GM23338 (cell line): ENCODE results near the gene COL9A3. TPM values are rescaled to one million over a fixed set of nuclear protein-coding genes. Genes with fewer than 3 reads are reported as not detected.

Experiments used
- ATAC-seq: fragments of 200-7000 bp; cut with Tn5 transposase; 3 replicates; pipeline ENCODE4 v1.9.1; 2020
- DNase-seq: peaks from one replicate; pipeline ENCODE4 v3.0.0-alpha.2; 2015; ENCODE audit warnings: low spot score
- H2AFZ ChIP-seq: fragments of 200-600 bp; sonication (generic); 2 replicates; pipeline ENCODE4 v1.8.0; 2016; ENCODE audit warnings: antibody characterized with exemption, mild to moderate bottlenecking, moderate library complexity
- H3F3A ChIP-seq: fragments of 200-600 bp; sonication (generic); replicated peaks from 2 replicates; pipeline ENCODE4 v1.8.0; 2017; ENCODE audit warnings: antibody characterized with exemption, mixed run types, low read depth
- H3K27ac ChIP-seq: fragments of 200-600 bp; sonication (generic); 2 replicates; pipeline ENCODE4 v1.6.1; 2016; ENCODE audit warnings: low read depth
- H3K27me3 ChIP-seq: fragments of 200-600 bp; sonication (generic); 2 replicates; pipeline ENCODE4 v1.8.0; 2016; ENCODE audit warnings: mild to moderate bottlenecking, mixed run types, moderate library complexity; ENCODE audit not compliant: insufficient read depth
- H3K36me3 ChIP-seq: fragments of 200-600 bp; sonication (generic); 2 replicates; pipeline ENCODE4 v1.8.0; 2016; ENCODE audit warnings: mild to moderate bottlenecking; ENCODE audit not compliant: insufficient read depth
- H3K4me1 ChIP-seq: fragments of 200-600 bp; sonication (generic); 2 replicates; pipeline ENCODE4 v1.8.0; 2016; ENCODE audit warnings: mild to moderate bottlenecking, moderate library complexity; ENCODE audit not compliant: insufficient read depth
- H3K4me2 ChIP-seq: fragments of 200-600 bp; sonication (generic); 2 replicates; pipeline ENCODE4 v1.7.1; 2017; ENCODE audit warnings: mixed run types
- H3K4me3 ChIP-seq: fragments of 200-600 bp; sonication (generic); 2 replicates; pipeline ENCODE4 v1.6.1; 2016; ENCODE audit warnings: mixed run types
- H3K79me2 ChIP-seq: fragments of 200-600 bp; sonication (generic); replicated peaks from 2 replicates; pipeline ENCODE4 v1.8.0; 2017; ENCODE audit warnings: mild to moderate bottlenecking; ENCODE audit not compliant: insufficient read depth
- H3K9me2 ChIP-seq: fragments of 200-600 bp; sonication (generic); 2 replicates; pipeline ENCODE4 v1.8.0; 2017; ENCODE audit not compliant: insufficient read depth
- H4K20me1 ChIP-seq: fragments of 200-600 bp; sonication (generic); replicated peaks from 2 replicates; pipeline ENCODE4 v1.8.0; 2017; ENCODE audit warnings: mild to moderate bottlenecking; ENCODE audit not compliant: insufficient read depth
- H3K27ac Mint-ChIP-seq: 2 replicates; pipeline ENCODE4 v1.8.0; 2020; ENCODE audit warnings: inconsistent platforms, mild to moderate bottlenecking, moderate library complexity, mixed read lengths
- H3K27me3 Mint-ChIP-seq: 3 replicates; pipeline ENCODE4 v1.8.0; 2022; ENCODE audit warnings: low read depth, mild to moderate bottlenecking, moderate library complexity, mixed read lengths, inconsistent platforms; ENCODE audit not compliant: insufficient read depth, poor library complexity
- H3K36me3 Mint-ChIP-seq: 3 replicates; pipeline ENCODE4 v1.8.0; 2021; ENCODE audit warnings: low read depth, mild to moderate bottlenecking, inconsistent platforms, moderate library complexity, mixed read lengths
- H3K4me1 Mint-ChIP-seq: 3 replicates; pipeline ENCODE4 v1.8.0; 2020; ENCODE audit warnings: mild to moderate bottlenecking, inconsistent platforms, mixed read lengths
- H3K4me3 Mint-ChIP-seq: 3 replicates; pipeline ENCODE4 v1.8.0; 2021; ENCODE audit warnings: moderate library complexity, mild to moderate bottlenecking, inconsistent platforms, mixed read lengths
- H3K9me3 Mint-ChIP-seq: 3 replicates; pipeline ENCODE4 v1.8.0; 2020; ENCODE audit warnings: moderate library complexity, mild to moderate bottlenecking, inconsistent platforms, mixed read lengths
- CREB1 ChIP-seq: fragments of 250-450 bp; sonication (Bioruptor Pico); IDR thresholded peaks from 2 replicates; pipeline ENCODE4 v1.5.0; 2020; ENCODE audit warnings: low read depth, mild to moderate bottlenecking, moderate library complexity
- EZH2 ChIP-seq: fragments of 200-600 bp; sonication (generic); IDR thresholded peaks from one replicate; pipeline ENCODE4 v1.8.0; 2017; ENCODE audit warnings: antibody characterized with exemption, mild to moderate bottlenecking, low read depth; ENCODE audit not compliant: unreplicated experiment
- EZH2phosphoT487 ChIP-seq: fragments of 200-600 bp; sonication (generic); IDR thresholded peaks from one replicate; pipeline ENCODE4 v1.8.1; 2018; ENCODE audit warnings: antibody characterized with exemption; ENCODE audit not compliant: unreplicated experiment
- JUNB ChIP-seq: IDR thresholded peaks from one replicate; pipeline ENCODE4 v1.6.1; 2016; ENCODE audit warnings: antibody characterized with exemption; ENCODE audit not compliant: unreplicated experiment
- NANOG ChIP-seq: IDR thresholded peaks from 2 replicates; pipeline ENCODE4 v1.6.1; 2016; ENCODE audit warnings: antibody characterized with exemption, borderline replicate concordance
- POLR2AphosphoS5 ChIP-seq: IDR thresholded peaks from 2 replicates; pipeline ENCODE4 v1.6.1; 2016; ENCODE audit warnings: antibody characterized with exemption, low read depth
- STAT1 ChIP-seq: IDR thresholded peaks from one replicate; pipeline ENCODE4 v1.6.1; 2016; ENCODE audit warnings: antibody characterized with exemption; ENCODE audit not compliant: unreplicated experiment
- ZNF114 ChIP-seq: fragments of 250-450 bp; sonication (Bioruptor Pico); IDR thresholded peaks from 2 replicates; pipeline ENCODE4 v1.5.0; 2020; ENCODE audit warnings: mild to moderate bottlenecking, moderate library complexity
- ZNF331 ChIP-seq: fragments of 250-450 bp; sonication (Bioruptor Pico); IDR thresholded peaks from 2 replicates; pipeline ENCODE4 v1.5.0; 2020; ENCODE audit warnings: low read depth, mild to moderate bottlenecking, moderate library complexity
- polyA plus RNA-seq: library from polyadenylated mRNA; unstranded; fragments of >200 nt; fragmentation: Nextera tagmentation; extraction: Ambion mirVana; gene quantifications from 2 replicates; pipeline ENCODE4 v1.2.1, GENCODE V29; 2016
- total RNA-seq: library from RNA; depleted of rRNA; stranded (reverse); fragments of >200 nt; shearing (Covaris generic); gene quantifications from 2 replicates; pipeline ENCODE4 v1.2.3, GENCODE V29; 2014
- TF ChIP-seq, protein P1 (sequence below), 2 experiments: fragments of 200-600 bp in 1 of 2; sonication (generic) in 1 of 2; conservative IDR thresholded peaks; 2 replicates each; pipeline versions ENCODE4 v1.5.1 to v1.6.1; 2016 to 2017; ENCODE audit warnings: antibody characterized with exemption in 2 of 2, low read depth in 2 of 2, mild to moderate bottlenecking in 2 of 2, moderate library complexity in 1 of 2
- TF ChIP-seq, protein P2 (sequence below): fragments of 250-450 bp; sonication (Bioruptor Pico); IDR thresholded peaks from 2 replicates; pipeline ENCODE4 v1.5.0; 2020; ENCODE audit warnings: mild to moderate bottlenecking, moderate library complexity
- TF ChIP-seq, protein P3 (sequence below): IDR thresholded peaks from 2 replicates; pipeline ENCODE4 v1.6.1; 2016; ENCODE audit warnings: antibody characterized with exemption
- TF ChIP-seq, protein P4 (sequence below): IDR thresholded peaks from one replicate; pipeline ENCODE4 v1.6.1; 2018; ENCODE audit warnings: antibody characterized with exemption; ENCODE audit not compliant: unreplicated experiment

The COL9A3 gene
- total and polyA plus RNA-seq, 2 experiments from 2014 or later, result 74.9 to 113 TPM

DNA sequence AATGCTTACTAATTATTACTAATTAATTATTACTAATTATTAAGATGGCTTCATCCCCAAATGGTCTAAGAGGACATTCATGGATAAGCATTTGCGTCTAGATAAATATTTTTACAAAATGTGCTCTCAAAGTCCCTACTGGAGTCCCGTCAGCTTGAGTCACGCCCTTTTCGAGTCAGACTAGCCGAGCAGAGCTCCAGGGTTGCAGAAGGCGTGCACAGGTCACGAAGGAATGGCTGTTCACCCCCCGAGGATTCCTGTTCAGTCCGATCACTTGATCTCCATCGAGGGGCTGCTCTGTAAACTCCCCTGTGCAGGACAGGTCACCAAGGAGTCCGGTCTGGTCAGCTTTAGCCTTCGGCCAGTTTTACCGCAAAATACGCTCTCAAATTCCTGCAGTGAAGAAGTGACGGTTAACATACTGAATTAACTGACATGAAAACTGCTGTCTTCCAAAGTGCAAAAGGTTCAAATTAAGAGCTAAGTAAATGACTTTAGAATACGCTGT lies 24.9 kb downstream of the COL9A3 start:
- Histone ChIP-seq H3F3A (0 out of 2 replicates have a peak, but pooled peaks cover 7% of the 10 kb centered on the region), H3K9me2 (no peaks in the 10 kb centered on the region), H3K4me3 (no peak overlapping the region), H3K27me3 (no peaks in the 10 kb centered on the region), H3K79me2 (no peaks in the 10 kb centered on the region), H3K36me3 (peaks cover 8% of the 10 kb centered on the region; the same call in 1 of the 2 replicates), H3K4me1 (0 out of 2 replicates have a peak, but pooled peaks cover 4% of the 10 kb centered on the region), H3K27ac (no peak overlapping the region), H3K4me2 (no peak overlapping the region), H4K20me1 (no peaks in the 10 kb centered on the region), H2AFZ (no peak overlapping the region)
- ATAC-seq (no peak), DNase-seq (no peak)
- TF ChIP-seq NANOG (no peak), POLR2AphosphoS5 (no peak), EZH2 (no peak), EZH2phosphoT487 (no peak), ZNF331 (CRISPR knock-in tag) (no peak), CREB1 (CRISPR knock-in tag) (no peak), ZNF114 (CRISPR knock-in tag) (no peak), JUNB (no peak), STAT1 (no peak)
- TF ChIP-seq, protein P1, sequence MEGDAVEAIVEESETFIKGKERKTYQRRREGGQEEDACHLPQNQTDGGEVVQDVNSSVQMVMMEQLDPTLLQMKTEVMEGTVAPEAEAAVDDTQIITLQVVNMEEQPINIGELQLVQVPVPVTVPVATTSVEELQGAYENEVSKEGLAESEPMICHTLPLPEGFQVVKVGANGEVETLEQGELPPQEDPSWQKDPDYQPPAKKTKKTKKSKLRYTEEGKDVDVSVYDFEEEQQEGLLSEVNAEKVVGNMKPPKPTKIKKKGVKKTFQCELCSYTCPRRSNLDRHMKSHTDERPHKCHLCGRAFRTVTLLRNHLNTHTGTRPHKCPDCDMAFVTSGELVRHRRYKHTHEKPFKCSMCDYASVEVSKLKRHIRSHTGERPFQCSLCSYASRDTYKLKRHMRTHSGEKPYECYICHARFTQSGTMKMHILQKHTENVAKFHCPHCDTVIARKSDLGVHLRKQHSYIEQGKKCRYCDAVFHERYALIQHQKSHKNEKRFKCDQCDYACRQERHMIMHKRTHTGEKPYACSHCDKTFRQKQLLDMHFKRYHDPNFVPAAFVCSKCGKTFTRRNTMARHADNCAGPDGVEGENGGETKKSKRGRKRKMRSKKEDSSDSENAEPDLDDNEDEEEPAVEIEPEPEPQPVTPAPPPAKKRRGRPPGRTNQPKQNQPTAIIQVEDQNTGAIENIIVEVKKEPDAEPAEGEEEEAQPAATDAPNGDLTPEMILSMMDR (conservative IDR thresholded peaks at IDR 0.05; ENCODE audit: low read depth in 2 of 2), result no peak
- TF ChIP-seq, protein P2, sequence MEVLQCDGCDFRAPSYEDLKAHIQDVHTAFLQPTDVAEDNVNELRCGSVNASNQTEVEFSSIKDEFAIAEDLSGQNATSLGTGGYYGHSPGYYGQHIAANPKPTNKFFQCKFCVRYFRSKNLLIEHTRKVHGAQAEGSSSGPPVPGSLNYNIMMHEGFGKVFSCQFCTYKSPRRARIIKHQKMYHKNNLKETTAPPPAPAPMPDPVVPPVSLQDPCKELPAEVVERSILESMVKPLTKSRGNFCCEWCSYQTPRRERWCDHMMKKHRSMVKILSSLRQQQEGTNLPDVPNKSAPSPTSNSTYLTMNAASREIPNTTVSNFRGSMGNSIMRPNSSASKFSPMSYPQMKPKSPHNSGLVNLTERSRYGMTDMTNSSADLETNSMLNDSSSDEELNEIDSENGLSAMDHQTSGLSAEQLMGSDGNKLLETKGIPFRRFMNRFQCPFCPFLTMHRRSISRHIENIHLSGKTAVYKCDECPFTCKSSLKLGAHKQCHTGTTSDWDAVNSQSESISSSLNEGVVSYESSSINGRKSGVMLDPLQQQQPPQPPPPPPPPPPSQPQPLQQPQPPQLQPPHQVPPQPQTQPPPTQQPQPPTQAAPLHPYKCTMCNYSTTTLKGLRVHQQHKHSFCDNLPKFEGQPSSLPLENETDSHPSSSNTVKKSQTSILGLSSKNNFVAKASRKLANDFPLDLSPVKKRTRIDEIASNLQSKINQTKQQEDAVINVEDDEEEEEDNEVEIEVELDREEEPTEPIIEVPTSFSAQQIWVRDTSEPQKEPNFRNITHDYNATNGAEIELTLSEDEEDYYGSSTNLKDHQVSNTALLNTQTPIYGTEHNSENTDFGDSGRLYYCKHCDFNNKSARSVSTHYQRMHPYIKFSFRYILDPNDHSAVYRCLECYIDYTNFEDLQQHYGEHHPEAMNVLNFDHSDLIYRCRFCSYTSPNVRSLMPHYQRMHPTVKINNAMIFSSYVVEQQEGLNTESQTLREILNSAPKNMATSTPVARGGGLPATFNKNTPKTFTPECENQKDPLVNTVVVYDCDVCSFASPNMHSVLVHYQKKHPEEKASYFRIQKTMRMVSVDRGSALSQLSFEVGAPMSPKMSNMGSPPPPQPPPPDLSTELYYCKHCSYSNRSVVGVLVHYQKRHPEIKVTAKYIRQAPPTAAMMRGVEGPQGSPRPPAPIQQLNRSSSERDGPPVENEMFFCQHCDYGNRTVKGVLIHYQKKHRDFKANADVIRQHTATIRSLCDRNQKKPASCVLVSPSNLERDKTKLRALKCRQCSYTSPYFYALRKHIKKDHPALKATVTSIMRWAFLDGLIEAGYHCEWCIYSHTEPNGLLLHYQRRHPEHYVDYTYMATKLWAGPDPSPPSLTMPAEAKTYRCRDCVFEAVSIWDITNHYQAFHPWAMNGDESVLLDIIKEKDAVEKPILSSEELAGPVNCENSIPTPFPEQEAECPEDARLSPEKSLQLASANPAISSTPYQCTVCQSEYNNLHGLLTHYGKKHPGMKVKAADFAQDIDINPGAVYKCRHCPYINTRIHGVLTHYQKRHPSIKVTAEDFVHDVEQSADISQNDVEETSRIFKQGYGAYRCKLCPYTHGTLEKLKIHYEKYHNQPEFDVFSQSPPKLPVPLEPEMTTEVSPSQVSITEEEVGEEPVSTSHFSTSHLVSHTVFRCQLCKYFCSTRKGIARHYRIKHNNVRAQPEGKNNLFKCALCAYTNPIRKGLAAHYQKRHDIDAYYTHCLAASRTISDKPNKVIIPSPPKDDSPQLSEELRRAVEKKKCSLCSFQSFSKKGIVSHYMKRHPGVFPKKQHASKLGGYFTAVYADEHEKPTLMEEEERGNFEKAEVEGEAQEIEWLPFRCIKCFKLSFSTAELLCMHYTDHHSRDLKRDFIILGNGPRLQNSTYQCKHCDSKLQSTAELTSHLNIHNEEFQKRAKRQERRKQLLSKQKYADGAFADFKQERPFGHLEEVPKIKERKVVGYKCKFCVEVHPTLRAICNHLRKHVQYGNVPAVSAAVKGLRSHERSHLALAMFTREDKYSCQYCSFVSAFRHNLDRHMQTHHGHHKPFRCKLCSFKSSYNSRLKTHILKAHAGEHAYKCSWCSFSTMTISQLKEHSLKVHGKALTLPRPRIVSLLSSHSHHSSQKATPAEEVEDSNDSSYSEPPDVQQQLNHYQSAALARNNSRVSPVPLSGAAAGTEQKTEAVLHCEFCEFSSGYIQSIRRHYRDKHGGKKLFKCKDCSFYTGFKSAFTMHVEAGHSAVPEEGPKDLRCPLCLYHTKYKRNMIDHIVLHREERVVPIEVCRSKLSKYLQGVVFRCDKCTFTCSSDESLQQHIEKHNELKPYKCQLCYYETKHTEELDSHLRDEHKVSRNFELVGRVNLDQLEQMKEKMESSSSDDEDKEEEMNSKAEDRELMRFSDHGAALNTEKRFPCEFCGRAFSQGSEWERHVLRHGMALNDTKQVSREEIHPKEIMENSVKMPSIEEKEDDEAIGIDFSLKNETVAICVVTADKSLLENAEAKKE, result no peak
- TF ChIP-seq, protein P3, sequence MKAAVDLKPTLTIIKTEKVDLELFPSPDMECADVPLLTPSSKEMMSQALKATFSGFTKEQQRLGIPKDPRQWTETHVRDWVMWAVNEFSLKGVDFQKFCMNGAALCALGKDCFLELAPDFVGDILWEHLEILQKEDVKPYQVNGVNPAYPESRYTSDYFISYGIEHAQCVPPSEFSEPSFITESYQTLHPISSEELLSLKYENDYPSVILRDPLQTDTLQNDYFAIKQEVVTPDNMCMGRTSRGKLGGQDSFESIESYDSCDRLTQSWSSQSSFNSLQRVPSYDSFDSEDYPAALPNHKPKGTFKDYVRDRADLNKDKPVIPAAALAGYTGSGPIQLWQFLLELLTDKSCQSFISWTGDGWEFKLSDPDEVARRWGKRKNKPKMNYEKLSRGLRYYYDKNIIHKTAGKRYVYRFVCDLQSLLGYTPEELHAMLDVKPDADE, result no peak
- TF ChIP-seq, protein P4, sequence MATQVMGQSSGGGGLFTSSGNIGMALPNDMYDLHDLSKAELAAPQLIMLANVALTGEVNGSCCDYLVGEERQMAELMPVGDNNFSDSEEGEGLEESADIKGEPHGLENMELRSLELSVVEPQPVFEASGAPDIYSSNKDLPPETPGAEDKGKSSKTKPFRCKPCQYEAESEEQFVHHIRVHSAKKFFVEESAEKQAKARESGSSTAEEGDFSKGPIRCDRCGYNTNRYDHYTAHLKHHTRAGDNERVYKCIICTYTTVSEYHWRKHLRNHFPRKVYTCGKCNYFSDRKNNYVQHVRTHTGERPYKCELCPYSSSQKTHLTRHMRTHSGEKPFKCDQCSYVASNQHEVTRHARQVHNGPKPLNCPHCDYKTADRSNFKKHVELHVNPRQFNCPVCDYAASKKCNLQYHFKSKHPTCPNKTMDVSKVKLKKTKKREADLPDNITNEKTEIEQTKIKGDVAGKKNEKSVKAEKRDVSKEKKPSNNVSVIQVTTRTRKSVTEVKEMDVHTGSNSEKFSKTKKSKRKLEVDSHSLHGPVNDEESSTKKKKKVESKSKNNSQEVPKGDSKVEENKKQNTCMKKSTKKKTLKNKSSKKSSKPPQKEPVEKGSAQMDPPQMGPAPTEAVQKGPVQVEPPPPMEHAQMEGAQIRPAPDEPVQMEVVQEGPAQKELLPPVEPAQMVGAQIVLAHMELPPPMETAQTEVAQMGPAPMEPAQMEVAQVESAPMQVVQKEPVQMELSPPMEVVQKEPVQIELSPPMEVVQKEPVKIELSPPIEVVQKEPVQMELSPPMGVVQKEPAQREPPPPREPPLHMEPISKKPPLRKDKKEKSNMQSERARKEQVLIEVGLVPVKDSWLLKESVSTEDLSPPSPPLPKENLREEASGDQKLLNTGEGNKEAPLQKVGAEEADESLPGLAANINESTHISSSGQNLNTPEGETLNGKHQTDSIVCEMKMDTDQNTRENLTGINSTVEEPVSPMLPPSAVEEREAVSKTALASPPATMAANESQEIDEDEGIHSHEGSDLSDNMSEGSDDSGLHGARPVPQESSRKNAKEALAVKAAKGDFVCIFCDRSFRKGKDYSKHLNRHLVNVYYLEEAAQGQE, result no peak
- Mint-ChIP-seq H3K36me3 (peaks cover 41% of the 10 kb centered on the region), H3K27me3 (peaks cover 17% of the 10 kb centered on the region), H3K9me3 (no peaks in the 10 kb centered on the region; the same call in 2 of the 3 replicates), H3K27ac (no peak overlapping the region), H3K4me3 (no peak overlapping the region), H3K4me1 (peaks cover 14% of the 10 kb centered on the region)
